HTERT RPE-1 (cell line): ENCODE data around the gene DLG2.

Experiments
- in situ Hi-C: fragments of 300-500 bp; cut with MboI; formaldehyde crosslinking; loops from 4 replicates; pipeline ENCODE4 v1.14.3; 2020; ENCODE audit warnings: low sequenced_read_pairs

Gene DLG2

GRCh38 chr11:83840326-83840725, 1786.8 kb downstream of the DLG2 start:
- in situ Hi-C loops, result no loop called here

DNA sequence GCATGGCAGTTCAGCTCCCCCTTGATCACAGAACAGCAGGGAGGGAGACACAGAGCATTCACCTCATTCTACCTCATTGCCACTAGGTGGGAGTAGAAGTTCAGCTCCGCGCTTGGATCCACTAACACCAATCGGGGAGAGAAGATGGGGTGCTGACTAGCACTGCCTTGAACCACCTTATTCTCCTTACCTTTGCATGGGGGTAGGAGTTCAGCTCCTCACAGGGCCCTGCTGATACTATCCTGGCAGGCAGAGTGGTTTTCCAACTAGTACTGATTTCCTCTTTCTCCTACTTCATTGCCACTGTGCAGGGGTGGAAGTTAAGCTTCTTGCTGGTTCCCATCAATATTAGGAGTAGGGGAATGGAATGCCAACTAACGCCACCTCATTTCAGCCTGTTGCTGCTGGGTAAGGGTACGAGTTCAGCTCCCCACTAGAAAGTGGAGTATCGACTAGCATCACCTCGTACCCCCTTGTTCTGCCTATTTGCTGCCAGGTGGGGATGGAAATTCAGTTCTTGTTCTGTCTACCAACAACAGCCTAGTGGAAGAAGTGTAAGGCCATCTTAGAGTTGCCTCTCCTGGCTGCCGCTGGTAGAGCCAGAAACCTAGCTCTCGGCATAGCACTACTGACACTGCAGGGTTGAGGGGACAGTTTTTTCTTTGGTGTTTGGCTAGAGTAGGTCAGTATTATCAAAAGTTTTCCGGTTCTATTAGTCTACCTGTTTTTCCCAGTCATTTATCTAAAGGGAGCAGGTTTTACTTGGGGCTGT, 1790.1 kb downstream of the DLG2 start:
- in situ Hi-C loops, result no loop called here

DNA sequence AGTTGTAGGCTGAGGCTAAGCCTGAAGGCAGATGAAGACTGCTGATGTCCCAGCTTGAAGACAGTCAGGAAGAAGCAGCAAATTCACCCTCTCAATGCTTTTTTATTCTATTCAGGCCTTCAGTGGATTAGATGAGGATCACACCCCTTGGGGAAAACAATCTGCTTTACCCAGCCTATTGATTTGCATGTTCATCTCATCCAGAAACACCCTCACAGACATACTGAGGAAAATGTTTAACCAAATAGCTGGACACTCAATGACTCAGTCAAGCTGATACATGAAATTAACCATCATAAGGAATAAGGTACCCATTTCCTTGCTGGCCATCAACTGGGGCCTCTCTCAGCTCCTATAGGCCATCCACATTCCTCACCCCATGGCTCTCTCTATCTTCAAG, 1791.1 kb downstream of the DLG2 start:
- in situ Hi-C loops, result no loop called here

DNA sequence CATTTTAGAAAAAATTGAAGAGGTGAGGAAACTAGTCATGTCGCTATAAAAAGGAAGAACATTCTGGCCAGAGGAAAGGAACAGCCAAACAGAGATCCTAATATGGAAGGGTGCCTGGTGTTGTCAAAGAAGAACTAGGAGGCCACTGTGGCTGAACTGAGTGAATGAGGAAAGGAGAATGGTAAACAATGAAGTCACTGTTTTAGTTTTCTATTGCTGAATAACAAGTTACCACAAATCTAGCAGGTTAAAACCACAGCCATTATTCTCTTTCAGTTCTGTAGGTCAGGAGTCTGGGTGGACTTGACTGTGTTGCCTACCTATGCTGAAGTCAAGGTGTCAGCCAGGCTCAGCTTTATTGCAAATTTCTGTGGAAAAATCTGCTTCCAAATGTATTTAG, 1791.7 kb downstream of the DLG2 start:
- in situ Hi-C loops, result no loop called here

- in situ Hi-C loops, result no loop called here
Observed at GRCh38 chr11:83831929-83832328, 1795.2 kb downstream of the DLG2 start.

DNA sequence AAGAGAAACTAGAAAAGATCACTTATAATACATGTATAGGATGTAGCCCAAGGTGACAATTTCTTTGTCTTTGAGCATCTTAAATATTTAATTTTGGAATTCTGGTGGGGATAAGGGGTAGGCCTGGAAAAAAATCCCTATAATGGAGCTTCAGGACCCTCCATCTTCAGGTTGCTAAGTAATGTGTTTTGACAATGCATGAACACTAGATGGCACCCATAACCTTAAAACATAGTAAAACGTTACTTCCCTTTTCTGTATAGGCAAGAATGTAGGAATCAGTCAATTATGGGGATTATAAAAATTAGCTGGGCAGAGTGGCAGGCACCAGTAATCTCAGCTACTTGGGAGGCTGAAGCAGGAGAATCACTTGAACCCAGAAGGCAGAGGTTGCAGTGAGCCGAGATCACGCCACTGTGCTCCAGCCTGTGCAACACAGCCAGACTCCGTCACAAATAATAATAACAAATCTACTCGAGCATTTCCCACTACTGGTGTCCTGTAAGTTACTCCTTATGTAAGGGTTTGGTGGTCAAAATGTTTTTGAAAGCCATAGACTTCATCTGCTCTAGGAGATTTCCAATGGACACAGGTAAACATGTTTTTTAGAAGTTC, 1799.1 kb downstream of the DLG2 start:
- in situ Hi-C loops, result no loop called here

- in situ Hi-C loops, result no loop called here
Observed at GRCh38 chr11:83827520-83827919, 1799.6 kb downstream of the DLG2 start.

- in situ Hi-C loops, result no loop called here
Observed at GRCh38 chr11:83826078-83826477, 1801.1 kb downstream of the DLG2 start.

GRCh38 chr11:83823461-83824025, 1803.6 kb downstream of the DLG2 start:
- in situ Hi-C loops, result no loop called here

DNA sequence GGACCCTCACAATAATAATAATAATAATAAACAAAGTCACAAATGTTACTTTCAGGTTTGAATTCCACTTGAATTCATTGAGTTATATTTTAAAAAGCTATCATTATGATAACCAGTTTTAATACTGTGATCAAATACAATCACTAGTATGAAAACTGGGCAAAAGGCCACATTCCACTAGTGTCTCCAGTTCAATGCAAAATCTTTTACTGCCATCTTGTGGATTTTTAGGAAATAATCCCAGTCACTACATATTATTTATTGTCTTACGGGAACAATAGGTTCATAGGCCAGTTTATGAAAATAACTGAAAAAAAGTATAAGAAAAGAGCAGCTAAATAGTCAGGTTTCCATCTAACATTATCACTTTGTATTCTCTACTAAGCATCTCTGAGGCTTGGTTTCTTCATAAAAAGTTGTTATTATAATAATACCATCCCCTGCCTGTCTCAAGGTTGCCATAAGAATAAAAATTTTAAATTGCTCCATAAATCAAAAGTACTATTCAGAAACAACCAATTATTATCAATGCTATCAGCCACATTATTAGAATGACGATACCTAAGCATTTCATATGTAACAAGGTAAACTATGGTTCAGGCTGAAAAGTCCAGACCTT, 1807.1 kb downstream of the DLG2 start:
- in situ Hi-C loops, result no loop called here

- in situ Hi-C loops, result no loop called here
Observed at GRCh38 chr11:83818349-83818748, 1808.8 kb downstream of the DLG2 start.

DNA sequence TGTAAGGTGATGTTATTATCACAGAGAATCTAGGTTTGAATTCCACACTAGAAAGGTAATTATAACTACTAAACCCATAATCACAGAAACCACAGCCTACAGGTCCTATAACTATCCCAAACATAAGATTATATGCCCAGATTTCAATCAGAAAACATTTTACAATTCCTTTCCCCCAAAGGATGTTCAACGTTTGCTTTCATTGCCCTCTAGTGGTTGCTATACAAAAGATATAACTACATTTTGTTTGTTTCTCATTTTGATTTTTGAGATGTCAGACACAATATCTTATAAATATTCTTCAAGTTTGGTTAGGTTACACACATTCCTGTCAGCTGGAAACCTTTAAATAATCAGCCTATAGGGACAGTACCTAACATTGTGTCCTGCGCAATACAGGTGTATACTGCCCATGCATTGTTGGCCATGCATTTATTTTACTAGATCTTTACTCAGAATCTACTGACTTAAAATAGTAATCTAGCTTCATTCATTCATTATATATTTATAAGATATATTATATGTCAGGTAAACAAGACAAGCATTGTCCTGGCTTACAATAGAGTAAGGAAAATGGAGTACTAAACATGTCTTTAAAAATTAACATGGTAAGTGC, 1810.5 kb downstream of the DLG2 start:
- in situ Hi-C loops, result no loop called here

DNA sequence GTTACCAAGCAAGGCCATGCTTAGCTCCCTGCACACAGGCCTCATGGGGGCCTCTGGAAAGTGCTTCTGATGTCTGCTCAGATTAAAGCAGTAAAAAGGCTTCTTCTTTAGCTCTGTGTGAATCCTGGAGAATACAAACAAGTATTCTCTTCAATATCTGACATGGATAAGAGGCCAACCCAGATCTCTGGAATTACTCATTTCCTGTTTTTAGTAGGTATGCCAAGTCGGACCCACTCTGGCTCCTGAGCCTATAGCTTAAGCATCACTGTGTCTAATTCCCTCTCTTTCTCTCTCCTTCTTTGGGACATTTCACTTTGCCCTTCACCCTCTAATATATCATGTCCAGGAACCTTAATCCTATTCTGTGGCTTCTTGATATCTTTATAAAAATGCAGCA, 1811.4 kb downstream of the DLG2 start:
- in situ Hi-C loops, result no loop called here

- in situ Hi-C loops, result no loop called here
Observed at GRCh38 chr11:83813296-83813695, 1813.8 kb downstream of the DLG2 start.

- in situ Hi-C loops, result no loop called here
Observed at GRCh38 chr11:83809274-83809673, 1817.9 kb downstream of the DLG2 start.

DNA sequence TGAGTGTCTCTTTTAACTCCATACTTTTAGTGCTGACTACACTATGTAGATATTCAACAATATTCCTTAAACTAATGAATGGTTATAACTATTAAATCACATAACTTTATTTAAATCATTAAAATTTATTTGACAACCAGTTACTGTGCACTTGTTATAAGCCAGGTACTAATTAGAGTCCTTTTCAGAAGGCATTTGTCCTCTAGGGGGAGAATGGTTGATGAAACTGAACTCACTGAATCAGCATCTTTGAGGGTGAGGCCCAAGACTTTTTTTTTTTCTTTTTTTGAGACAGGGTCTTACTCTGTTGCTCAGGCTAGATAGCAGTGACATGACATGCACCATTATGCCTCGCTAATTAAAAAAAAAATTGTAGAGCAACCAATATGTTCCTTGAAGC, 1825.3 kb downstream of the DLG2 start:
- in situ Hi-C loops, result no loop called here

GRCh38 chr11:83793310-83793709, 1833.8 kb downstream of the DLG2 start:
- in situ Hi-C loops, result no loop called here

GRCh38 chr11:83791557-83791956, 1835.6 kb downstream of the DLG2 start:
- in situ Hi-C loops, result no loop called here

DNA sequence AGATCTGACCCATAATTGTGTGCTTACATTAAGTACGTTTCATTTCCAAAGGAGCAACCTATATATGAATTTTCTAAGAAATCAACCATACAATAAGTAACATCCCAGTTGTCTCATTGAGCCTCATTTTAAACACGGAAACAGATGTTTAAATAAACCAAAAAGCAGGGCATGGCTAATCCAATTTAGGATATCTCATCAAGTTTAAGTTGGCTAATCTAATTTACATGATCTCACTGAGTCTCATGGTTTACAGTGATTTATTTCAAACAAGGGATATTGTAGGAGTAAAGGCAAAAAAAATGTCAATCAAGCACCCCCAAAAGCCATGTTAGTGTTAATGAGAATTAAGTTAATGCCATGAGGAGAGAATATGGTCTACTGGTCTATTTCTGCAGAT, 1841.2 kb downstream of the DLG2 start:
- in situ Hi-C loops, result no loop called here

DNA sequence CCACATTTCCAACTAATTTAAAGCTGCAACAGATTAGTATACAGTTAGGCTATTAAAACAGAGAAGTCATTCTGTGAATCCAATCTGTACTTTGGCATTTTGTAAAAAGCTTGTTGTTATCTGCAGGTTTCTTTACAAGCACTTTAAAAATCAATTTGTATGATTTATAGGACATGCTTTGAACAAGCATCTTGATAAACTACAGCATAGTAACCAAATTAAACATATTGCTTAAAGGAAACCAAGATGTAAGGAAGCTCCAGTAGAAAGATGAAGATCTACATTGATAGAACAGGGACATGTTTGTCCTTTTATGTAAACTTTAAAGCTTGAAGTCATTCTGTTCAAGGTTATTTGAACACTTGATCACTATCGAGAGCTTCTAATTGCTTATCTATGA, 1842.7 kb downstream of the DLG2 start:
- in situ Hi-C loops, result no loop called here

- in situ Hi-C loops, result no loop called here
Observed at GRCh38 chr11:83782329-83782728, 1844.8 kb downstream of the DLG2 start.

GRCh38 chr11:83779876-83780275, 1847.3 kb downstream of the DLG2 start:
- in situ Hi-C loops, result no loop called here
